ENCODE data around the gene RRBP1. TPM values are rescaled to one million over a fixed set of nuclear protein-coding genes. Genes with fewer than 3 reads are reported as not detected.

Gene RRBP1
- total RNA-seq, 2 donors from 2014 or later, result 402 to 509 TPM

DNA sequence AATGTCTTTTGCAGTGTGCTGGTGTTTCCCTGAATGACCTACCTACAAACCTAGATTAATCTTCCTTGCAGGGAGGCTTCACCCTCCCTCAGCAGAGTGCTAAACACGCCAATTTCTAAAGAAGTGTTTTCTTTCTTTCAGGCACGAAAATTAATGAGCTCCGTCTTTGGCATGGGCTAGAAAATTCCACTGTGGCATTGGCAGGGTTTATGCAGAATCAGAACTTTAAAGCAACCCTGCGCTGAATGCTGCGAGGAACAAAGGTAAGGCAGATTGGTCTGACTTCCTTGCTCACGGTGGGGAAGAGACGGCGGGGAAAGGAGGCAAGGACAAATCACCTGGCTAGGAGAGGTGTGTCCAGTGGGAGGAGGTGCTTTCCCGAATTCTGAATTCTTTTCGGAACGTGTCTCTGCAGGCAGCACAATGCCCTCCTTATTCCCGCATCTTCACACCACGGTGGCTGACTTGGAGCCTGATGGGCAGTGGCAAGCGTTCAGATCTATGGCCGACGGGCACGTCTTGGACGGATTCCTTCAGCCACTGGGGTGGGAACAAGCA is 11.5 kb upstream of the RRBP1 start:
- Histone ChIP-seq H3K9ac (ENCODE audit: low read depth in 2 of 2, low read length in 2 of 2) (no peak overlapping the region), H3K27me3 (no peaks in the 10 kb centered on the region), H3K27ac (no peak overlapping the region), H3K4me3 (no peak overlapping the region), H3K9me3 (no peaks in the 10 kb centered on the region), H3K4me1 (no peaks in the 10 kb centered on the region), H3K36me3 (no peaks in the 10 kb centered on the region)
- intact Hi-C loops (cut with DNase I), result no loop called here
- TF ChIP-seq, protein P1, sequence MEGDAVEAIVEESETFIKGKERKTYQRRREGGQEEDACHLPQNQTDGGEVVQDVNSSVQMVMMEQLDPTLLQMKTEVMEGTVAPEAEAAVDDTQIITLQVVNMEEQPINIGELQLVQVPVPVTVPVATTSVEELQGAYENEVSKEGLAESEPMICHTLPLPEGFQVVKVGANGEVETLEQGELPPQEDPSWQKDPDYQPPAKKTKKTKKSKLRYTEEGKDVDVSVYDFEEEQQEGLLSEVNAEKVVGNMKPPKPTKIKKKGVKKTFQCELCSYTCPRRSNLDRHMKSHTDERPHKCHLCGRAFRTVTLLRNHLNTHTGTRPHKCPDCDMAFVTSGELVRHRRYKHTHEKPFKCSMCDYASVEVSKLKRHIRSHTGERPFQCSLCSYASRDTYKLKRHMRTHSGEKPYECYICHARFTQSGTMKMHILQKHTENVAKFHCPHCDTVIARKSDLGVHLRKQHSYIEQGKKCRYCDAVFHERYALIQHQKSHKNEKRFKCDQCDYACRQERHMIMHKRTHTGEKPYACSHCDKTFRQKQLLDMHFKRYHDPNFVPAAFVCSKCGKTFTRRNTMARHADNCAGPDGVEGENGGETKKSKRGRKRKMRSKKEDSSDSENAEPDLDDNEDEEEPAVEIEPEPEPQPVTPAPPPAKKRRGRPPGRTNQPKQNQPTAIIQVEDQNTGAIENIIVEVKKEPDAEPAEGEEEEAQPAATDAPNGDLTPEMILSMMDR (IDR thresholded peaks at IDR 0.05), result no peak
- DNase-seq, result no peak

DNA sequence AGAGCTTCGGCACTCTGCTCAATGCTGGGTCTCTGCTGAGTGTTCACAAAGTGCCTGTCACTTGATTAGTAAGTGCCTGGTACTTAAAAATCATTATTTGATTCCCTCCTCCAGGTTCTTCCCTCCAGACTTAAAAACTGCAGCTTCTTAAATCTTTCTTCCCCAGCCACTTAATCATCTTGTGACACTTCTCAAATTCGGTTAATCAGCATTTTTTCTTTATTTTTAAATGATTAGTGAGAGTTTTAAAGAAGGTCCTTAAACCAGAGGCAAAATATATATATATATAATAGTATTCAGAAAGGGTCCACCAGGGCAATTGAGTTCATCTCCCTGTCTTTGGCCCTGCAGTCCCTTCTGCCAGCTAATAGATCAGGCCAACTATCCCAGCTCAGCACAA is 9.7 kb upstream of the RRBP1 start:
- no peak for DNase-seq
- intact Hi-C loops (cut with DNase I), result no loop called here
- Histone ChIP-seq H3K4me1 (no peaks in the 10 kb centered on the region), H3K4me3 (no peak overlapping the region), H3K9me3 (no peaks in the 10 kb centered on the region), H3K27me3 (no peaks in the 10 kb centered on the region), H3K27ac (no peak overlapping the region), H3K9ac (ENCODE audit: low read depth in 2 of 2, low read length in 2 of 2) (no peak overlapping the region), H3K36me3 (no peaks in the 10 kb centered on the region)
- TF ChIP-seq, protein P1 (IDR thresholded peaks at IDR 0.05), result no peak

DNA sequence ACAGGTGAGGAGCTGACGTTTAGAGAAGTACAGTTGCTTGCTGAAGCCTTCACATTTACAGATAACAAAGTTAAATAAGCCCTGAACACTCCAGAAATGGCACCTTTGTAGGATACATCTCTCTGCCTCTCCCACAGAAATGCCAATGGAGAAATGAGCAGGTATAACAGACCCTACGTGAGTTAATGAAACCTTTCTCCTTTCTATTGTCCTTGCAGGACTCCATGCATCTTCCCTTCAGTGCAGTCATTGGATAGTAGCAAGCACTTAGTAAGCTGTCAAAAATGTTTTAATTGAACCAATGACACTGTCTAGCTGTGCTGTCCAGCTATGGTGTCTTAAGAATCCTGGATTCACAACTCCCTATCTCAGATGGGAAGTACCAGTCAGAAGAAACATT is 8.1 kb upstream of the RRBP1 start:
- no peak for DNase-seq
- H3K27ac ChIP-seq, result no peak overlapping the region
- H3K4me3 ChIP-seq, result no peak overlapping the region
- no peaks in the 10 kb centered on the region for H3K9me3 ChIP-seq
- intact Hi-C loops (cut with DNase I), result no loop called here
- H3K27me3 ChIP-seq, result no peaks in the 10 kb centered on the region
- H3K9ac ChIP-seq (ENCODE audit: low read depth in 2 of 2, low read length in 2 of 2), result no peak overlapping the region
- TF ChIP-seq, protein P1 (IDR thresholded peaks at IDR 0.05), result no peak
- H3K36me3 ChIP-seq, result no peaks in the 10 kb centered on the region
- H3K4me1 ChIP-seq, result no peaks in the 10 kb centered on the region

DNA sequence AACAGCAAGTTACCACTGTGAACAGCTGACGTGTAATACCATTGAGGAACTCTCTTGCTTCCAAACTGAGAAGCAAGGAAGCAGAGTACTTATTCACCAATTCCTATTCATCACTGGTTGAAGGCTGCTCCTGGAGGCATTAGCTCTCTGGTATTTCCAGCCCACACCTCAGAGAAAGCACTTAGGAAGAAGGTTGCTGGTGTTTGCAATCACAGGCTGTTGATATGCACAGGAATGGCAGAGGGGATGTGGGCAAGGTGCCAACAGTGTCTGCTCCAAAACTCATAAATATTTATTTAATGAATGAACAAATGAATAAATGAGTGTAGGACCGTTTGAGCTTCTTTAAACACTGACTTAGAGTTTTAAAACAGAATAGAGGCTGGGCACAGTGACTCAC is 6.9 kb upstream of the RRBP1 start:
- Histone ChIP-seq H3K4me1 (peaks cover 6% of the 10 kb centered on the region), H3K4me3 (no peak overlapping the region), H3K9me3 (no peaks in the 10 kb centered on the region), H3K9ac (ENCODE audit: low read depth in 2 of 2, low read length in 2 of 2) (no peak overlapping the region), H3K27ac (no peak overlapping the region), H3K36me3 (no peaks in the 10 kb centered on the region), H3K27me3 (no peaks in the 10 kb centered on the region)
- intact Hi-C loops (cut with DNase I), result no loop called here
- TF ChIP-seq, protein P1 (IDR thresholded peaks at IDR 0.05), result no peak
- no peak for DNase-seq

DNA sequence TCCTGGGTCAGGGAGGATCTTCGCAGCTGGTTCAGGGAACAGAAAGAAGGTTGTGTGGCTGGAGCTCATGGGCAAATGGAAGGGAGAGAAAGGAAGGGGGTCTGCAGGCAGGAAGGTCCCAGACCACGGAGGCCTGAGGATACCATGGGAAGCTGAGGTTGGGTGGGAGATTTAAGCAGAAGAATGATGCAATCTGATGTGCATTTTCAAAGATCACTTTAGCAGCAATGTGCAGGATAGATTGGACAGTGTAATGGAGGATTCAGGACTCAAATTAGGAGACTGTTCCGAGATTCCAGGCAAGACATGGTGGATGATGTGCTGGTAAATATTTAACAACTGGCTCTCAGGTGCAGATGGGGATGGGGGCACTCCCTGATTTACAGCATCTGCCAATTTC is 5.8 kb upstream of the RRBP1 start:
- H3K9me3 ChIP-seq, result no peaks in the 10 kb centered on the region
- no peaks in the 10 kb centered on the region for H3K27me3 ChIP-seq
- H3K36me3 ChIP-seq, result no peaks in the 10 kb centered on the region
- TF ChIP-seq, protein P1 (IDR thresholded peaks at IDR 0.05), result no peak
- no peak overlapping the region for H3K9ac ChIP-seq (ENCODE audit: low read depth in 2 of 2, low read length in 2 of 2)
- intact Hi-C loops (cut with DNase I), result no loop called here
- H3K4me3 ChIP-seq, result no peak overlapping the region
- no peak overlapping the region for H3K27ac ChIP-seq
- no peak for DNase-seq
- H3K4me1 ChIP-seq, result peaks cover 7% of the 10 kb centered on the region

All from colonic mucosa (tissue), 4 donors.